ENCODE results near the gene LSR.

Gene LSR

DNA sequence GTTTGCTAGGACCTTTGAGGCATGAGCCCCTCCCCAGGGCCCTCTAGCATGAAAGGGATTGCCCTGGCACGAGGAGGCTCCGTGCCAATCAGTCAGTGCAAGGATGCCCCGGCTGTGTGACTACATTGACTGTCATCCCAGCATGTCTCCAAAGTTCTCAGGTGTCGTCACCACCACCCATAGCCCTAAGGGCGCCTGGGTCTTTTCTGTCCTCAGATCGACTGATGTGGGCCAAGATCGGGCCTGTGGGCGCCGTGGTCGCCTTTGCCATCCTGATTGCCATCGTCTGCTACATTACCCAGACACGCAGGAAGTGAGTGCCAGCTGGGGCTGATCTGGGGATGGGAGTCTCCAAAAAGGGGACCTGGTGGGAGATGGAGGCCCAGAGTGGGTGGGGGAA is 61.5 kb downstream of the LSR start:
- TF ChIP-seq, protein P1, sequence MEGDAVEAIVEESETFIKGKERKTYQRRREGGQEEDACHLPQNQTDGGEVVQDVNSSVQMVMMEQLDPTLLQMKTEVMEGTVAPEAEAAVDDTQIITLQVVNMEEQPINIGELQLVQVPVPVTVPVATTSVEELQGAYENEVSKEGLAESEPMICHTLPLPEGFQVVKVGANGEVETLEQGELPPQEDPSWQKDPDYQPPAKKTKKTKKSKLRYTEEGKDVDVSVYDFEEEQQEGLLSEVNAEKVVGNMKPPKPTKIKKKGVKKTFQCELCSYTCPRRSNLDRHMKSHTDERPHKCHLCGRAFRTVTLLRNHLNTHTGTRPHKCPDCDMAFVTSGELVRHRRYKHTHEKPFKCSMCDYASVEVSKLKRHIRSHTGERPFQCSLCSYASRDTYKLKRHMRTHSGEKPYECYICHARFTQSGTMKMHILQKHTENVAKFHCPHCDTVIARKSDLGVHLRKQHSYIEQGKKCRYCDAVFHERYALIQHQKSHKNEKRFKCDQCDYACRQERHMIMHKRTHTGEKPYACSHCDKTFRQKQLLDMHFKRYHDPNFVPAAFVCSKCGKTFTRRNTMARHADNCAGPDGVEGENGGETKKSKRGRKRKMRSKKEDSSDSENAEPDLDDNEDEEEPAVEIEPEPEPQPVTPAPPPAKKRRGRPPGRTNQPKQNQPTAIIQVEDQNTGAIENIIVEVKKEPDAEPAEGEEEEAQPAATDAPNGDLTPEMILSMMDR (IDR thresholded peaks at IDR 0.05; ENCODE audit: control extremely low read depth, extremely low read depth, low read depth, missing control alignments): no peak
- POLR2A ChIA-PET: no interaction called here
- CTCF ChIA-PET: interaction anchor here (1.2 kb wide), 1 partner anchor 32 kb away, joined by 3 read pairs; no protein-coding TSS in a partner anchor
- DNase-seq (ENCODE audit: extremely low spot score): no peak

DNA sequence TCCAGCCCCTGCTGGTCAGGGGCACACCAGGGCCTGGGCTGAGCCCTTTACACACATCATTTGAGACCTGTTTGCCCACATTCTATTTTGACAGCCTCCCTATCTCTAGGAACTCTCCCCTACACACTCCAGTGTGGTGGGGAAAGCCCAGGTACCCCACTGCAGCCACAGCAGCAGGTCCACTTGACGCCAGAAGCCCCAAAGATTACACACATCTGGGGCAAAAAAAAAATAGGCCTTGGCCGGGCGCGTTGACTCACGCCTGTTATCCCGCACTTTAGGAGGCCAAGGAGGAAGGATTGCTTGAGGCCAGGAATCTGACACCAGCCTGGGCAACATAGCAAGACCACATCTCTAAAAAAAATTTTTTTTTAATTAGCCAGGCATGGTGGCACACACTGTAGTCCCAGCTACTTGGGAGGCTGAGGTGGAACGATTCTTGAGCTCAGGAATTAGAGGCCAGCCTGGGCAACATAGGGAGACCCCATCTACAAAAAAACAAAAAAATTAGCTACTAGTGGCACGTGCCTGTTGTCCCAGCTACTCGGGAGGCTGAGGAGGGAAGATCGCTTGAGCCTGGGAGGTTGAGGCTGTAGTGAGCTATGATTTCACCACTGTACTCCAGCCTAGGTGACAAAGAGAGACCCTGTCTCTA is 62.1 kb downstream of the LSR start:
- TF ChIP-seq, protein P1 (IDR thresholded peaks at IDR 0.05; ENCODE audit: control extremely low read depth, extremely low read depth, low read depth, missing control alignments): no peak
- no peak for DNase-seq (ENCODE audit: extremely low spot score)
- POLR2A ChIA-PET: no interaction called here
- CTCF ChIA-PET: interaction anchor here (0.9 to 1.2 kb wide), 3 partner anchors 18 to 41 kb away, joined by 3 read pairs; partner anchors contain the start of gene CD22

DNA sequence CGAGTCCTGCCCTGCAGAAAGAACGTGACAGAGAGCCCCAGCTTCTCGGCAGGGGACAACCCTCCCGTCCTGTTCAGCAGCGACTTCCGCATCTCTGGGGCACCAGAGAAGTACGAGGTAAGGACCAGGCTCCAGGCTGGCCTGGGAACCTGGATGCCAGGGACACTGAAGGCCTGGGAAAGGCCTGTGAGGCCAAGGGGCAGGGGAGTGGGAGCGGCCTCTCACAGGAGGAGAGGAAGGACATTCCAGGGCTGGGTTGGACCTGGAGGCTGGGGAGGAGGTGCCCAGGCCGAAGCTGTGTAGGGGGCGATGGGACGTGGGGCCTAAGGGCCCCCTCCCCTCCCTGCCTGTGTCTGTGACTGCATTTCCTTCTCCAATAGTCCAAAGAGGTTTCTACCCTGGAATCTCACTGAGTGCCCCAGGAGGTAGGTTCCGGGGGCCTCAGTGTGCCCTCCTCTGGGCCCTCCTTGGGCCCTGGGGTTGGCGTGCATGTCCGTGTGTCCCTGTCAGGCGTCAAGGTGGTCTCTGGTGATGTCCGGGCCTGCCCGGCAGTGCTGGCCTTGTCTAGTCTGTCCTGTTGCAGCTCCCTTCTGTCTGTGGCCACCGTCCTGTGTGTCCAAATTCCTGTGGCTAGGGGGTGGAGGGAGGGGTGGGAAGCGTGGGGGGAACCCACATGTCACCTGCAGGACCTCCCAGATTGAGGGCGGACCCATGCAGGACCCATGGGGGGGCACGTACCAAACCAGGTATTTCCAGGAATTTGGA is 63.3 kb downstream of the LSR start:
- ChIA-PET POLR2A (no interaction called here), CTCF (interaction anchor here (1.1 to 2.5 kb wide), 2 partner anchors 42 to 198 kb away, joined by 3 to 8 read pairs; no protein-coding TSS in a partner anchor)
- TF ChIP-seq, protein P1 (IDR thresholded peaks at IDR 0.05; ENCODE audit: control extremely low read depth, extremely low read depth, low read depth, missing control alignments): no peak
- no peak for DNase-seq (ENCODE audit: extremely low spot score)

DNA sequence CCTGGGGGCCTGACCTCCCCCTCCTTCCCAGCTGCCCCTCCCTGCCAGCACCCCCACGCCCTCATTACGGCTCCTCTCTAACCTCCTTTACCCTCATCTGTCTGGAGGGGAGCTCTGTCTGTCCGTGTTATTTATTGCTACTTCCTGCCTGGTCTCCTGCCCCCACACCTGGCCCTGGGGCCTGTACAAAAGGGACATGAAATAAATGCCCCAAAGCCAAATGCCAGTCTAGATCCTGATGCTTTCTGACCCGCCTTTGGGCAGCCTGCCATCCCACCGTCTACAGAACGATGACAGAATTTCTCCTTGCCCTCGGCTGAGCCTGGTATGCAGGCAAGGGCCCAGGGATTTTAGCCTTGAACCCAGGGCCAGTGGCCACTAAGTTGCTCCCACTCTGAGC is 64.8 kb downstream of the LSR start:
- DNase-seq (ENCODE audit: extremely low spot score): no peak
- CTCF ChIA-PET: interaction anchor here (0.7 to 2.5 kb wide), 10 partner anchors 11 to 196 kb away, joined by 3 to 10 read pairs (median 3); no protein-coding TSS in a partner anchor
- POLR2A ChIA-PET: no interaction called here
- TF ChIP-seq, protein P1 (IDR thresholded peaks at IDR 0.05; ENCODE audit: control extremely low read depth, extremely low read depth, low read depth, missing control alignments): no peak

DNA sequence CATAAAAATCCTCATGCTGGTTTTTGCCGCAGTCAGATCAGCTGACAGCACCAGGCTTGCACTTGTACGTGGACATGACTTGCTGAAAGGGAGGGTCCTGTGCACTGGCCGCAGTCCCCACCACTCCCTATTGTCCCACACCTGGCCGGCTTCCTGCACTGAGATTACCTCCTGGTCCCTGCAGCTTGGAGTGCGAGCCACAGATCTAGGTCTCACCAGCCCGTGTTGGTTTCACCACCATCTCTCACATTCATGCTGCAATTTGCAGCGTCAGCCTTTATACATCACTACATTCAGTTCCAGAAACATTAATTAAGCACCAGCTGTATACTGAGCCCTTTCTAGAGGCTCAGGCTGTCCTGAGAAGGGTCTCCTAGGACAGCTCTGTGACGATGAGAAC is 65.2 kb downstream of the LSR start:
- POLR2A ChIA-PET: no interaction called here

DNA sequence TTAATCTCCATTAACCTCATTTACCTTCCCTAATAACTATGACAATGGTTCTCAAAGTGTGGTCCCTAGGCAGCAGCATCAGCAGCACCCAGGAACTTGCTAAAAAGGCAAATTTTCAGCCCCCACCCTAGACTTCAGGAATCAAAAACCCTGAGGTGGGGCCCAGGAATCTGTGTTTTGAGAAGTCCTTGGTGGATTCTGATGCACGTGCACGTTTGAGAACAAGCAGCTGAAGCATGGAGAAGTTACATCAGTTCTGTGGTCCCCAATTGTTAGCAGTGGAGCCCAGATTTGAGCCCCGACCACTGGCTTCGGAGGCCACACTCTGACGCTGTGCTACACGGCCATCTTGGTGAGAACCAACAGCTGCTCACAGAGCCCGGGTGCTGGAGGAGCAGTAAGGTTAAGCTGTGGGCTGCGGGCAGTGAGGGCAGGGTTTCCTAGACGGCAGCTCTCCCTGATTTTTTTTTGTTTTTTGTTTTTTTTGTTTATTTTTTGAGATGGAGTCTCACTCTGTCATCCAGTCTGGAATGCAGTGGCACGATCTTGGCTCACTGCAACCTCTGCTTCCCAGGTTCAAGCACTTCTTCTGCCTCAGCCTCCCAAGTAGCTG is 66.2 kb downstream of the LSR start:
- no peak for DNase-seq (ENCODE audit: extremely low spot score)
- ChIA-PET POLR2A (no interaction called here), CTCF (interaction anchor here (1.6 to 2.4 kb wide), 4 partner anchors 12 to 195 kb away, joined by 4 to 10 read pairs (median 6); no protein-coding TSS in a partner anchor)
- TF ChIP-seq, protein P1 (IDR thresholded peaks at IDR 0.05; ENCODE audit: control extremely low read depth, extremely low read depth, low read depth, missing control alignments): no peak

More for the DNA sequence above, 65.2 kb downstream of the LSR start:
- TF ChIP-seq, protein P1 (IDR thresholded peaks at IDR 0.05; ENCODE audit: control extremely low read depth, extremely low read depth, low read depth, missing control alignments): no peak
- CTCF ChIA-PET: interaction anchor here (0.8 to 2.5 kb wide), 8 partner anchors 11 to 196 kb away, joined by 3 to 10 read pairs (median 4); no protein-coding TSS in a partner anchor
- no peak for DNase-seq (ENCODE audit: extremely low spot score)

All from GM10248 (cell line).